HG03575 (cell line): ENCODE data around the gene CDH13.

Source experiments
- ATAC-seq: cut with Tn5 transposase; IDR thresholded peaks from one replicate; pipeline ENCODE4 v1.9.1; 2021; ENCODE audit not compliant: unreplicated experiment, insufficient number of reproducible peaks, low FRiP score; ENCODE audit errors: extremely low read depth

The CDH13 gene

GRCh38 chr16:82805866-82806265, 179.1 kb downstream of the CDH13 start:
- no peak for ATAC-seq

- ATAC-seq: no peak
Observed at GRCh38 chr16:82807311-82807710, 180.5 kb downstream of the CDH13 start.

- ATAC-seq: no peak
Observed at GRCh38 chr16:82808036-82808435, 181.3 kb downstream of the CDH13 start.

DNA sequence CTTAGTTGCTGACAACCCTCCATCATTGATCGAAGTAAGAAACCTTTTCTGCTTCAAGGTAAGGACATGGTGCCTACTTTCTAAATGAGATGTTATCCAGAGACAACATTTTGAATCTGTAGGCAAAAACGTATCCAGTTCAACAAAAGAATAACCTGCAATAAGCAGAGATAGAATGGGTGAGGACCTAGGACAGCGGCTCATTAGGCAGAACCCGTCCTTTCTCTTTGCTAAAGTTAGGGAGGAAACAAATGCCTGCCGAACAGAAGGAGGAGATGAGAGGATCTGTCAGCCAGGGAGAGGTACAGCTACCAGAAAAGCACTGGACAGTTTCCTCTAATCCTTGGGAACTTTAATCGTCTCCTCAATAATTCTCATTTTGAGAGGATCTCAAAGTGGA, 183.3 kb downstream of the CDH13 start:
- ATAC-seq: no peak

DNA sequence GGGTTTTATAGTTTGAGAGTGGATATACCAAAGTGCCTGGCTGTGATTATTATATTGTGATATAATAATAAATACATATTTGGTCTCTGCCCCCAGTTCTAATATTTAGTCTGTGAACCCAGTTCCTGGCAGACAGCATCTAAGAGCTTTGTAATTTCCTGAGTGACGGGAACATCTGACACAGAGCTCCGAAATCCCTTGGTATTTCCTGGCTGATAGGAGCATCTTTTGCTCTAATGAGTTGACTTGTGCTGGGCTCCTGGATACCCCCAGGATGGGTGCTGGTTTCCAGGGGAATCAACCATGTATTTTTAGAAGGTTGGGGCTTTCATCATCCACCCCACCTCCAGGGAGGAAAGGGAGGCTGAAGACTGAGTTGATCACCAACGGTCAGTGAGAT, 187.3 kb downstream of the CDH13 start:
- ATAC-seq: no peak

GRCh38 chr16:82819286-82819685, 192.5 kb downstream of the CDH13 start:
- ATAC-seq: no peak

DNA sequence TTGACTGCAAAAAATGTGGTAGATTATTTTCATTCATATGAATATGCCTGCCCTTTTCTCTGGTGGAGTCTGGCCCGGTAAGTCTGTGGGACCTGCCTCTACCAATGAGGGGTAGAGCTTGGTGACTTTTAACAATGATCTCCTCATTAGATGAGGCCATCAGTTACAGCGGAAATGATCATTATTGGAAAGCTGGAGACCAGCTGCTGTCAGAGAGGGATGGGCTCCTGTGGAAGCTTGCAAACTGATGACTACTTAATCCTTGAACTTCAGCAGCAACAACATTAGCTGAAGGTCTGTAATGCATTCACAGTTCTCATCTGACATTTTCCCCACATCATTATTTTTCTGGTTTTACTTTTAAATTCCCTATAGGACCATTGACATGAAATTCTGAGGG, 194.1 kb downstream of the CDH13 start:
- ATAC-seq: no peak

- ATAC-seq: no peak
Observed at GRCh38 chr16:82824408-82824807, 197.6 kb downstream of the CDH13 start.

GRCh38 chr16:82829301-82829700, 202.5 kb downstream of the CDH13 start:
- ATAC-seq: no peak

- ATAC-seq: no peak
Observed at GRCh38 chr16:82830944-82831343, 204.2 kb downstream of the CDH13 start.

- no peak for ATAC-seq
Observed at GRCh38 chr16:82832821-82833220, 206.1 kb downstream of the CDH13 start.

DNA sequence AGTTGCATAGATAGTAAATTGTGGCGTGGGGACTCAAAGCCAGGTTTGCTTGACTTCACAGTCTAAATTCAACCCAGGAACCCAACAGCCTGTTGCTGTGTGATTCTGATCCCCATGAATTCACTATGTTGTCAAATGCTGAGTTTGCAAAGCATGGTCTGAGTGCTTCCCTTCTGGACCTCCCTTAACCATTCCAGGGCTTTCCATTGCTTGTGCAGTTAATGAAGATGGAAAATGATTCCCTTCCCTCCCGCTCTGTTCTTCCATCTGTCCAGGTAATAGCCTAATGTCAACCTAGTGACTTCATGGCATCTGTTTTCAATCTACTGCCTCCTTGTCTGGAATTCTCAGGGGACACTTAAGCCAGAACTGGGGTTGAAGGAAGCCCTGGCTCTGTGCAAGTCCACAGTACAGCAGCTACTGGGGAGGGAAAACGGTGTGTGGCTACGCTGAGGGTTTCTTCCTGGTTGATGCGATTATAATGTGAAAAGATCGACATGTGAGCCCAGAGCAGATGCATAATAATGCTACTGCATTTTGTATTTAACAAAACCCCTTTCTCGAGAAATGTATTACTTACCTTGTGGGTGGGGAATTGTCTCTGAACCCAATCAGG, 206.7 kb downstream of the CDH13 start:
- no peak for ATAC-seq

DNA sequence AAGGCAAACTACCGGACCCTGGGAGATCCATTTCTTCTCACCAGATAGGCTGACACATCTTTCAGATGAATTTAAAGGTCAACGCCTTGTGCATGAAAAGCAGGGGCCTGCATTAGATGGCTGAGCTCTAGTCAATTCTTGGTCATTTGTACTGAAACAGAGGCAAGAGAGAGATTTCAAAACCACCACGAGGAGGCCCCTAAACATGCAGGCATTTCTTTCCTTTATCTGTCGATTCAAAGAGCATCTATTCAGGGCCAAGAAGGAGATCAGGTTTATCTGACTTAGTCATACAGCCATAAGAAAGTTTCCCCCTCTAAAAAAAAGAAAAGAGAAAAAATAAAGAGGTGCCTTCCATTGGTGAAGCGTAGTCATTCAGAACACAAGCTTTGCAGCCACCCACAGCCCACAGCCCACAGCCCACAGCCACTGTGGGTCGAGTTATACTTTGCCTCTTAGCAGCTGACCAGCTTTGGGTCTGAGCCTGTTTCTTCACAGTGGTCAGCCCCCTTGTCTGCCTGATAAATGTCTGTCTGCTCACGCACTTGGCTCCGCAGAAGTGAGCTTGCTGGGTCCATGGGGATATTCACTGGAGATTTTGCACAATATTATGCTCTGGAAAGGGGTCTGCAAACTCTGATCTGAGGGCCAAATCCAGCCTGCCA, 207.5 kb downstream of the CDH13 start:
- ATAC-seq: no peak

GRCh38 chr16:82835487-82836155, 208.9 kb downstream of the CDH13 start:
- ATAC-seq: no peak

GRCh38 chr16:82841108-82841507, 214.3 kb downstream of the CDH13 start:
- ATAC-seq: no peak

DNA sequence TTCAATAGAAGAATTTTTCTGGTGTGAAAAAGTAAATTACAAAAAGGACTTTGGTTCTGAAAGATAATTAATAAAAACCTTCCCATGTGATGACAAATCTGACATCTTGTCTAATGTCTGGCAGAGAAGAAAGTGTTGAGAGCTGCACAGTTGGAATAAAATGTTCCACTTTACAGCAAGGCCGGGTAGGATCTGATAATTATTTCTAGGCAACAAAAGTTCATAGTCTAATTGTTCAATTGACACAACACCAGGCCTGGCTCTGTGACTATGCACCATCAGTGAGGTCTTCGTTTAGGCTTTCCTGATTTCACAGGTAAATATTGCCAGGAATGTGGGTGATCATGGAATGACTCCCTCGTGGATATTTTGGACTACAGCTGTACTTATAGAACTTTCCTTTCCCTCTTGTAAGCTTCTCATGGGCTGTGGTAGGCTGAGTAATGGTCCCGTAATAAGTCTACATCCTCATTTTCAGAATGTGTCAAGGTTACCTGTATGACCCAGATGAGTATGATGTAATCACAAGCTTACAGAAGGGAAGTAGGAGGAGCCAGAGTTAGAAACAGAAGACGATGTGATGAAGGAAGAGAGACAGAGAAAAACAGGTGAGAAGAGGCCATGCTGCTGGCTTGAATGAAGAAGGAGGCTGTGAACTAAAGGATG, 217.0 kb downstream of the CDH13 start:
- ATAC-seq: no peak

DNA sequence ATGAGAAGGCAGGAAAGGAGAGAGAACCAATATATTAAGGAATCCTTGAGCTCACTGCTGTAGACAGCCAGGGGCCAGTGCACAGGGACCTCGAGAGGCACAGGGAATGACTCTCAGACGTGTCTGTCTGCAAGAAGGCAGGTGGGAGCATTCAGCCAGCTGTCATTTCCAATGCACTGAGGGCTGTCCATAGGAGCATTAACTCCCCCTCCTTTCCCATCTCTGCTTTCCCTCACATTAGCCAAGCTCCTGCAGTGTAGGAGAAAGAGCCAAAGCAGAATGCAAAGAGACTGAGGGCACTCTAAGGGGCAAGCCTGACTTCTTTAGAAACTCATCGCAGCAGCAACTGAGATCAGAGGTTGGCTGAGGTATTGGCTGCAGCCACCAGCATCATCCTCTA, 218.3 kb downstream of the CDH13 start:
- no peak for ATAC-seq

GRCh38 chr16:82846806-82847205, 220.0 kb downstream of the CDH13 start:
- no peak for ATAC-seq

DNA sequence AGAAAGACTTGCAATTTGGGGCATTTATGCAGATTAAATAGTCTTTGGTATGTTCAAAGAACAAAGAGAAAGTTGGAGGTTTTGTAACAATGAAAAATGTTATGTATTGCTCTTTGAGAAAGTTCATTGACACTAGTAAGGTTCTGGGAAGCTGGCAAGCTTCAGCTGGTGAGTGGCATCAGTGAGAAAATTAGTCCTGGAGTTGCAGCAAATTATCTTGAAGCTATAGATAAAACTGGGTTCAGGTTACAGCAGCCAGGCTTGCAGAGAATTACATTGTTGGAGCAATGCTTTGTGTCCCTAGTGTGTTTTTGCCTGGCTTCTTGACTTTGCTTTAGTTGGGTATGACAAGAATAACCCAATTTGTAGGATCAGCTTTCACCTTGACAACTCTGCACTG, 221.2 kb downstream of the CDH13 start:
- ATAC-seq: no peak

GRCh38 chr16:82852388-82853008, 225.7 kb downstream of the CDH13 start:
- ATAC-seq: no peak
